ENCODE results near the gene RPUSD1. TPM values are rescaled to one million over a fixed set of nuclear protein-coding genes. Genes with fewer than 3 reads are reported as not detected.
A peak's percentile ranks its signal among the peaks of the same experiment; 100 is the strongest.

Gene RPUSD1
- total RNA-seq, 6 donors from 2014 or later = 14.5 to 43.0 (median 20.8) TPM

- H3K36me3 ChIP-seq = no peaks in the 10 kb centered on the region
- H3K4me3 ChIP-seq = no peak overlapping the region
- ATAC-seq (ENCODE audit: low FRiP score in 2 of 2) (no peak), DNase-seq (peak in 1 of 2 donors; percentile 77)
- H3K27me3 ChIP-seq = no peaks in the 10 kb centered on the region
- H3K4me1 ChIP-seq = peaks cover 0 to 16% (median 7%) of the 10 kb centered on the region in 4 donors
- peaks cover 6 to 23% (median 16%) of the 10 kb centered on the region in 4 donors for H3K9me3 ChIP-seq
- TF ChIP-seq POLR2AphosphoS5 (IDR thresholded peaks at IDR 0.05) = no peak
- no peak for TF ChIP-seq POLR2A (IDR thresholded peaks at IDR 0.05)
- WGBS, 2 donors = 87 to 88% methylated on average over 11 to 33 of the region's 35 CpGs
- H3K27ac ChIP-seq = no peak overlapping the region
Measured at GRCh38 chr16:832652-833336, 44.6 kb upstream of the RPUSD1 start.

- peaks cover 6 to 18% (median 13%) of the 10 kb centered on the region in 4 donors for H3K9me3 ChIP-seq
Measured at GRCh38 chr16:831571-832413, 43.6 kb upstream of the RPUSD1 start.

GRCh38 chr16:830871-831570 lies 42.8 kb upstream of the RPUSD1 start:
- DNase-seq (peak in 1 of 2 donors; percentile 60), ATAC-seq (ENCODE audit: low FRiP score in 2 of 2) (no peak)
- H3K4me3 ChIP-seq = no peak overlapping the region
- H3K36me3 ChIP-seq = no peaks in the 10 kb centered on the region
- H3K9me3 ChIP-seq = peaks cover 0 to 10% (median 5%) of the 10 kb centered on the region in 4 donors
- WGBS, 2 donors = 34 to 55% methylated on average over 18 to 24 of the region's 24 CpGs
- peak overlapping the region in 3 of 4 donors; percentile 24 to 62 (median 50) for H3K27ac ChIP-seq
- peaks cover 0 to 16% (median 7%) of the 10 kb centered on the region in 4 donors for H3K4me1 ChIP-seq
- TF ChIP-seq POLR2AphosphoS5 (IDR thresholded peaks at IDR 0.05) = no peak
- TF ChIP-seq POLR2A (IDR thresholded peaks at IDR 0.05) = no peak
- no peak for TF ChIP-seq EP300 (IDR thresholded peaks at IDR 0.05)
- TF ChIP-seq CTCF (IDR thresholded peaks at IDR 0.05) = no peak
- no peaks in the 10 kb centered on the region for H3K27me3 ChIP-seq

More at GRCh38 chr16:831571-832413, 43.6 kb upstream of the RPUSD1 start:
- 57% methylated on average over 13 to 25 of the region's 27 CpGs for WGBS, 2 donors
- Histone ChIP-seq H3K27ac (peak overlapping the region in 3 of 4 donors; percentile 24 to 62 (median 50)), H3K27me3 (no peaks in the 10 kb centered on the region), H3K36me3 (no peaks in the 10 kb centered on the region), H3K4me1 (peaks cover 0 to 16% (median 7%) of the 10 kb centered on the region in 4 donors), H3K4me3 (no peak overlapping the region)
- ATAC-seq (ENCODE audit: low FRiP score in 2 of 2) = no peak
- TF ChIP-seq POLR2AphosphoS5 (IDR thresholded peaks at IDR 0.05) (no peak), EP300 (IDR thresholded peaks at IDR 0.05) (no peak), CTCF (IDR thresholded peaks at IDR 0.05) (no peak), POLR2A (IDR thresholded peaks at IDR 0.05) (no peak)
- peak in 1 of 2 donors; percentile 60 for DNase-seq

GRCh38 chr16:830107-830870 lies 42.1 kb upstream of the RPUSD1 start:
- peak overlapping the region in 2 of 4 donors; percentile 50 to 62 for H3K27ac ChIP-seq
- peaks cover 3 to 19% (median 9%) of the 10 kb centered on the region in 4 donors for H3K4me1 ChIP-seq
- peaks cover 0 to 3% (median 0%) of the 10 kb centered on the region in 4 donors for H3K9me3 ChIP-seq
- DNase-seq = peak in 1 of 2 donors; percentile 66
- H3K27me3 ChIP-seq = peaks cover 0 to 2% (median 0%) of the 10 kb centered on the region in 4 donors
- 86 to 87% methylated on average over 36 to 43 of the region's 43 CpGs for WGBS, 2 donors
- no peak overlapping the region for H3K4me3 ChIP-seq
- no peak for ATAC-seq (ENCODE audit: low FRiP score in 2 of 2)
- no peak for TF ChIP-seq CTCF (IDR thresholded peaks at IDR 0.05)
- no peak for TF ChIP-seq POLR2AphosphoS5 (IDR thresholded peaks at IDR 0.05)
- TF ChIP-seq EP300 (IDR thresholded peaks at IDR 0.05) = no peak
- no peak for TF ChIP-seq POLR2A (IDR thresholded peaks at IDR 0.05)
- H3K36me3 ChIP-seq = no peaks in the 10 kb centered on the region

Data from upper lobe of left lung (tissue), 6 donors.